Thyroid gland (tissue), 4 donors: ENCODE results near the gene CCM2.

Source experiments
- POLR2A ChIP-seq, 2 donors: fragments of 450-650 bp; IDR thresholded peaks; one replicate each; pipeline ENCODE4 v1.6.1; 2017; ENCODE audit warnings: antibody characterized with exemption in 2 of 2, mild to moderate bottlenecking in 2 of 2, moderate library complexity in 1 of 2
- TF ChIP-seq, protein P1 (sequence below), 6 experiments: fragments of 200-600 bp in 3 of 6; fragments of 450-650 bp in 3 of 6; sonication (generic) in 3 of 6; IDR thresholded peaks; one replicate each; pipeline ENCODE4 v1.5.1; 2016 to 2019; ENCODE audit warnings: antibody characterized with exemption in 6 of 6, mild to moderate bottlenecking in 2 of 6, inconsistent platforms in 1 of 6, moderate library complexity in 1 of 6

DNA sequence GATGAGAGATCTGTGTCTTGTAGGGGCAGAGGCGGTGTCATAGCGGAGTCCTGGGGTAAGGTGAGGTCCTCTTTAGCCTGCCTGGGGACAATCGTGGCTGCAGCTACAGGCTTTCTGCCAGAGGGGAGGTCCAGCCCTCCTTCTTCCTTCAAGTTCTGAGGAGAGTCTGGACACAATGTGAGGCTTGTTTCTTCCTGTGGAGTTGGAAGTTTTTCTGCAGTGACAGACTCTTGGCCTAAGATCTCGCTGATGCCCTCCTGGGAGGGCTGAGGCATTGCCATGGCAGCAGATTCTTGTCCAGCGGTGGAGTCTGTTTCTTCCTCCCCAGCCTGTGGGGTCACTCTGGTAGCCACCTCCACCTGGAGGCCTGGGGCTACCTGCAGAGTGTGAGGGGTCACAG is 84.3 kb downstream of the CCM2 start:
- TF ChIP-seq, protein P1, sequence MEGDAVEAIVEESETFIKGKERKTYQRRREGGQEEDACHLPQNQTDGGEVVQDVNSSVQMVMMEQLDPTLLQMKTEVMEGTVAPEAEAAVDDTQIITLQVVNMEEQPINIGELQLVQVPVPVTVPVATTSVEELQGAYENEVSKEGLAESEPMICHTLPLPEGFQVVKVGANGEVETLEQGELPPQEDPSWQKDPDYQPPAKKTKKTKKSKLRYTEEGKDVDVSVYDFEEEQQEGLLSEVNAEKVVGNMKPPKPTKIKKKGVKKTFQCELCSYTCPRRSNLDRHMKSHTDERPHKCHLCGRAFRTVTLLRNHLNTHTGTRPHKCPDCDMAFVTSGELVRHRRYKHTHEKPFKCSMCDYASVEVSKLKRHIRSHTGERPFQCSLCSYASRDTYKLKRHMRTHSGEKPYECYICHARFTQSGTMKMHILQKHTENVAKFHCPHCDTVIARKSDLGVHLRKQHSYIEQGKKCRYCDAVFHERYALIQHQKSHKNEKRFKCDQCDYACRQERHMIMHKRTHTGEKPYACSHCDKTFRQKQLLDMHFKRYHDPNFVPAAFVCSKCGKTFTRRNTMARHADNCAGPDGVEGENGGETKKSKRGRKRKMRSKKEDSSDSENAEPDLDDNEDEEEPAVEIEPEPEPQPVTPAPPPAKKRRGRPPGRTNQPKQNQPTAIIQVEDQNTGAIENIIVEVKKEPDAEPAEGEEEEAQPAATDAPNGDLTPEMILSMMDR (IDR thresholded peaks at IDR 0.05) = no peak
- TF ChIP-seq POLR2A (IDR thresholded peaks at IDR 0.05) = no peak
